Heart left ventricle (tissue), 16 donors: ENCODE measurements around the gene KCTD11. TPM values are rescaled to one million over a fixed set of nuclear protein-coding genes. Genes with fewer than 3 reads are reported as not detected.
A peak's percentile ranks its signal among the peaks of the same experiment; 100 is the strongest.

Source experiments
- ATAC-seq, 4 donors: fragments of 200-7000 bp; cut with Tn5 transposase; one replicate each; pipeline ENCODE4 v1.9.1; 2020 to 2022; ENCODE audit warnings: moderate library complexity in 4 of 4, mild to moderate bottlenecking in 3 of 4, moderate number of reproducible peaks in 1 of 4
- DNase-seq, 5 donors: peaks; one replicate each; pipeline ENCODE4 v3.0.0-alpha.2; 2020
- H3K27ac ChIP-seq, 12 donors: fragments of 200-600 bp; sonication (generic) in 4 of 12; one replicate each; pipeline versions ENCODE4 v1.5.0 to v1.8.0; 2016 to 2022; ENCODE audit warnings: mild to moderate bottlenecking in 2 of 12
- H3K27me3 ChIP-seq, 9 donors: fragments of 200-600 bp; sonication (generic) in 2 of 9; one replicate each; pipeline versions ENCODE4 v1.5.1 to v1.8.0; 2016 to 2022; ENCODE audit warnings: mild to moderate bottlenecking in 3 of 9
- H3K36me3 ChIP-seq, 9 donors: fragments of 200-600 bp; sonication (generic) in 2 of 9; one replicate each; pipeline versions ENCODE4 v1.5.0 to v1.8.0; 2018 to 2022; ENCODE audit warnings: mild to moderate bottlenecking in 2 of 9
- H3K4me1 ChIP-seq, 12 donors: fragments of 200-600 bp; sonication (generic) in 4 of 12; one replicate each; pipeline versions ENCODE4 v1.5.0 to v1.8.0; 2016 to 2022; ENCODE audit warnings: mild to moderate bottlenecking in 3 of 12
- H3K4me3 ChIP-seq, 12 donors: fragments of 200-600 bp; sonication (generic) in 4 of 12; one replicate each; pipeline versions ENCODE4 v1.5.0 to v1.8.0; 2017 to 2022; ENCODE audit warnings: mild to moderate bottlenecking in 9 of 12, moderate library complexity in 4 of 12
- H3K9me3 ChIP-seq, 12 donors: fragments of 200-600 bp; sonication (generic) in 4 of 12; one replicate each; pipeline versions ENCODE4 v1.5.0 to v1.8.0; 2016 to 2022; ENCODE audit warnings: mild to moderate bottlenecking in 1 of 12
- POLR2A ChIP-seq, 2 donors: fragments of 450-650 bp; IDR thresholded peaks; one replicate each; pipeline ENCODE4 v1.6.1; 2017; ENCODE audit warnings: antibody characterized with exemption in 2 of 2, mild to moderate bottlenecking in 2 of 2, moderate library complexity in 2 of 2
- WGBS, 4 donors: extraction: QIAGEN DNeasy Blood & Tissue Kit in 2 of 4; methylation state at CpG; one replicate each; pipeline versions ENCODE4 v1.1.5 to v1.1.7; 2013 to 2018; 5-methylcytosine and 5-hydroxymethylcytosine counted together
- intact Hi-C, 10 donors: fragments of 100-400 bp; cut with DNase I; formaldehyde crosslinking; loops; one replicate each; pipeline versions ENCODE4 v1.11.1 to v1.14.2; 2022
- polyA plus RNA-seq, 2 donors: library from polyadenylated mRNA; stranded (reverse); fragments of 200-250 nt; gene quantifications; one replicate each; pipeline ENCODE4 v1.2.3, GENCODE V29; 2013
- total RNA-seq, 9 donors: library from RNA; depleted of rRNA in 2 of 9; stranded (reverse); fragments of >200 nt in 2 of 9; fragmentation: NEBNext Ultra II Directional in 3 of 9; extraction: Animal tissue kit (Norgen Biotek cat#: 25700) in 3 of 9; gene quantifications; one replicate each; pipeline versions ENCODE4 v1.1.0 to v1.2.4, GENCODE V29; 2016 to 2023
- TF ChIP-seq, protein P1 (sequence below), 12 donors: fragments of 200-600 bp; sonication (generic) in 4 of 12; IDR thresholded peaks; one replicate each; pipeline versions ENCODE4 v1.5.0 to v1.8.0; 2018 to 2022; ENCODE audit warnings: antibody characterized with exemption in 12 of 12, mild to moderate bottlenecking in 5 of 12
- donor health status: ischemic (EF 13 %, LVEDD 7.1; RV severe dilation, severe dysfunction).
- donor health status: healthy with polysubstance abuse.
- donor health status: DM: no; HTN: yes; CAD: no.
- donor health status: DM: no; HTN: no; CAD: no.
- donor health status: ischemic (EF 25% LVEDD 6.9; RV normal size, moderate dysfunction).
- donor health status: ischemic (EF 25% LVEDD 5.7; RV mildly dilated, moderate dysfunction).
- donor health status: healthy.
- donor health status: DM: yes; HTN: yes; CAD: no.
- donor health status: ischemic (EF 35%, LVEDD 5.7; RV mildly dilated, moderate dysfunction).
- donor health status: nonischemic (EF 11% LVEDD 7.7; RV severe dilation, severe dysfunction).
- donor health status: DM: yes; HTN: yes; CAD: no.
- donor health status: PGD.
- donor health status: ischemic (EF 29% LVEDD 5.4; RV normal size, mild dysfunction).
- donor health status: nonischemic (EF 23%, LVEDD 6.1; RV moderate dilation, normal function).

Gene KCTD11
- total and polyA plus RNA-seq, 11 donors, result 3.4 to 9.6 (median 6.4) TPM

DNA sequence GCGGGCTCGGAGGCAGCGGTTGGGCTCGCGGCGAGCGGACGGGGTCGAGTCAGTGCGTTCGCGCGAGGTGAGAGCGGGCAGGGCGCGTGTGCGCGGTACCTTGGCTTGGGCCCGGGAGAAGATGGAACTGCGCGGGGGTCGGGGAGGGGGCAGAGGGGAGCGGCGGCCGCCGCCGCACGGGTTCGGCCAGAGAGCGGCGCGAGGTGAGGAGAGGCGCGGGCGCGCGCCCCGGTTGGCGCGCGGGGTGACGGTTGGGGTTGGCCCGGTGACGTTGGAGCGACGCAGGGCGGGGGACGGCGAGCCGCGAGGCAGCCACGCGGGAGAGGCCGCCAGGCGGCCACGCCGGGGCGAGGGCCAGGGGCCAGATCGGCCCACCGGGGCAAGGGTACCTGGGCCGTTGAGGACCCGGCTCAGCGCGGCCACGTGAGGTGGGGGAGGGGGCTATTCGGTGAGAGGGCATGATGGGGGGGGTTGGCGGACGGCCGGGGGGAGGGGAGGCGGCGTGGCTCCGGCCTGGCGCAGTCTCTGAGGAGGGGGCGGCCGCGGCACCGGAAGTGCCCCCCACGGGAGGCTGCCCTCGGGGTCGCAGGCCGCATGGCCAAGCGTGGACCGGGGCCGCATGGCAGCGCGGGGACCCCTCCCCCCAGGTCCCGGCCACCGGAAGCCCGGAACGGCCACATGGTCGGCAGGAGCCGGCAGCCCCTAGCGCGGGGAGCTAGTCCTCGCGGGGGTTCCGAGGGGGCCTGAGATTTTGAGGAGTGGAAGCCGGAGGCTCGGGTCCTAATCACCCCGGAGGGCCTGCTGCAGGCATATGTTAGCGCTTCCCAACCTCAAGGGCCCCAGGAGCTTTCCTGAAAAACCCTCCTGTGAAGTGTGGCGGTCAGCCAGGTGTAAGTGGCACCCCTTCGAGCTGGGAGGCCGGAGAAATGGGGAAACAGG is 44.0 kb upstream of the KCTD11 start:
- DNase-seq (peak in 4 of 5 donors; percentile 59 to 82 (median 68)), ATAC-seq (peak in 2 of 4 donors; percentile 36 to 40)
- WGBS, 4 donors, result 0 to 1% (median 0%) methylated on average over 48 to 104 of the region's 104 CpGs
- TF ChIP-seq, protein P1, sequence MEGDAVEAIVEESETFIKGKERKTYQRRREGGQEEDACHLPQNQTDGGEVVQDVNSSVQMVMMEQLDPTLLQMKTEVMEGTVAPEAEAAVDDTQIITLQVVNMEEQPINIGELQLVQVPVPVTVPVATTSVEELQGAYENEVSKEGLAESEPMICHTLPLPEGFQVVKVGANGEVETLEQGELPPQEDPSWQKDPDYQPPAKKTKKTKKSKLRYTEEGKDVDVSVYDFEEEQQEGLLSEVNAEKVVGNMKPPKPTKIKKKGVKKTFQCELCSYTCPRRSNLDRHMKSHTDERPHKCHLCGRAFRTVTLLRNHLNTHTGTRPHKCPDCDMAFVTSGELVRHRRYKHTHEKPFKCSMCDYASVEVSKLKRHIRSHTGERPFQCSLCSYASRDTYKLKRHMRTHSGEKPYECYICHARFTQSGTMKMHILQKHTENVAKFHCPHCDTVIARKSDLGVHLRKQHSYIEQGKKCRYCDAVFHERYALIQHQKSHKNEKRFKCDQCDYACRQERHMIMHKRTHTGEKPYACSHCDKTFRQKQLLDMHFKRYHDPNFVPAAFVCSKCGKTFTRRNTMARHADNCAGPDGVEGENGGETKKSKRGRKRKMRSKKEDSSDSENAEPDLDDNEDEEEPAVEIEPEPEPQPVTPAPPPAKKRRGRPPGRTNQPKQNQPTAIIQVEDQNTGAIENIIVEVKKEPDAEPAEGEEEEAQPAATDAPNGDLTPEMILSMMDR (IDR thresholded peaks at IDR 0.05), result peak in 1 of 12 donors; percentile 15
- peak; percentile 44 to 78 for TF ChIP-seq POLR2A (IDR thresholded peaks at IDR 0.05)
- Histone ChIP-seq H3K4me1 (peaks cover 4 to 47% (median 33%) of the 10 kb centered on the region in 12 donors), H3K27ac (peak overlapping the region; percentile 85 to 100 (median 97)), H3K27me3 (no peaks in the 10 kb centered on the region), H3K36me3 (peaks cover 0 to 38% (median 35%) of the 10 kb centered on the region in 9 donors), H3K4me3 (peak overlapping the region; percentile 69 to 98 (median 92)), H3K9me3 (no peaks in the 10 kb centered on the region)
- intact Hi-C loops, result loop anchor here in 6 of 10 donors (1.0 to 5.0 kb wide), 7 partner anchors 21 to 379 kb away; partner anchors contain the start of genes ELP5 (in 3 of the 6), ACADVL (in 1 of the 6), CTDNEP1 (in 1 of the 6) and DLG4 (in 1 of the 6)

DNA sequence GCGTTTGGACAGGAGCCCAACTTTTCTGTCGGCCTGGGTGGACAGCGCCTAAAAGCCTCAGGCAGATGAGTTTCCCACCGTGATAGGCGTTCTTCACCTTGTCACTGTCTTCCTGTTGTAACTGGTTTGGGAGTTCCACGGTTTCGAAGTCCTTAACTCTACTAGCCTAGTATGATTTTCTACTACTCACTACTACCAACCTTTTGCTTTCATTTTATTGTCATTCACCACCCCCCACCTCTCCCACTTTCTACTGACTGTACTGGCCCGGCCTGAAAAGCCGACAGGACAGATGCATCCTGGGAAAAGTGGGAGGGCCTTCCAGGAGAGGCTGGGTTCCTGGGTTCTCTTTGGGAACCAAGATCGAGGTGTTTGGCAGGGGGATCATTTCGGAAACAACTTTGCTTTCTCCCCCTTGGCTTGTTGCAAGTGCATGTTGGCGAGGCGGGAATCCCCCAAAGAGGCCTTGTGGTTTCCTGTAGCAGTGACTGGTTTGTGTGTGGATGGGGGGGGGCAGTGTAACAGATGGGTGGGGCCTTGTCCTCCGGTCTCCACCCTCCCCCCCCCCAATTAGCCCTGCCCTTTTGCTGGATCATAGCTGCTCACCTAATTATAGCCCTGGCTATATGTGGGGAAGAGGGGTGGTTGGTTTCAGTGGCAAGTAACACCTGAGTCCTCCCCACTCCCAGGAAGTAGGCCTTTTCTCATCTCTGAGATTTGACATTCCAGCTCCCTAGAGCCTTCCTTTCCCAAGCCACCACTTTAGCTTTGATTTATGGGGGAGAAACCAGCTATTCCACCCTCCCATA is 43.1 kb upstream of the KCTD11 start:
- WGBS, 4 donors, result 2 to 3% (median 3%) methylated on average over 11 to 14 of the region's 14 CpGs
- Histone ChIP-seq H3K9me3 (no peaks in the 10 kb centered on the region), H3K27me3 (no peaks in the 10 kb centered on the region), H3K27ac (peak overlapping the region; percentile 85 to 100 (median 97)), H3K36me3 (peaks cover 3 to 47% (median 44%) of the 10 kb centered on the region in 9 donors), H3K4me3 (peak overlapping the region; percentile 69 to 98 (median 92)), H3K4me1 (peaks cover 4 to 55% (median 40%) of the 10 kb centered on the region in 12 donors)
- ATAC-seq (peak in 2 of 4 donors; percentile 21 to 33), DNase-seq (peak in 4 of 5 donors; percentile 78 to 80 (median 80))
- intact Hi-C loops, result loop anchor here in 3 of 10 donors (2.0 to 5.0 kb wide), 5 partner anchors 20 to 378 kb away; partner anchors contain the start of genes ACADVL (in 1 of the 3), CTDNEP1 (in 1 of the 3), DLG4 (in 1 of the 3) and ELP5 (in 1 of the 3)
- peak in 1 of 2 donors; percentile 30 for TF ChIP-seq POLR2A (IDR thresholded peaks at IDR 0.05)
- TF ChIP-seq, protein P1 (IDR thresholded peaks at IDR 0.05), result no peak

DNA sequence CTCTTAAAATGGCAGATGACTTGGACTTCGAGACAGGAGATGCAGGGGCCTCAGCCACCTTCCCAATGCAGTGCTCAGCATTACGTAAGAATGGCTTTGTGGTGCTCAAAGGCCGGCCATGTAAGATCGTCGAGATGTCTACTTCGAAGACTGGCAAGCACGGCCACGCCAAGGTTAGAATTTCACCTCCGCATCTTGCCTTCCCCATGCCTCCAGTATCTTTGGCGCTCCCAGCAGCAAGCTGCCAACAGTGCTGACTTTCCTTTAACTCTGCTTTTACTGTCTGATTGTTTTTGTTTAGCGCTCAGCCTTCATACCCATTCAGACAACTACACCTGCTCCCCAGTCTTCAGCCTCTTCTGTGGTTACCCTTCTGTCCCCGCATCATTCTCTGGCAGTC is 42.3 kb upstream of the KCTD11 start:
- intact Hi-C loops, result loop anchor here in 3 of 10 donors (1.0 to 5.0 kb wide), 6 partner anchors 12 to 378 kb away; partner anchors contain the start of genes ACADVL (in 1 of the 3), CTDNEP1 (in 1 of the 3), DLG4 (in 1 of the 3) and ELP5 (in 1 of the 3)
- H3K36me3 ChIP-seq, result peaks cover 3 to 51% (median 48%) of the 10 kb centered on the region in 9 donors
- 88 to 92% (median 90%) methylated on average over 12 of the region's 12 CpGs for WGBS, 4 donors

More for the DNA sequence above, 42.3 kb upstream of the KCTD11 start:
- Histone ChIP-seq H3K4me1 (peaks cover 4 to 63% (median 48%) of the 10 kb centered on the region in 12 donors), H3K27ac (peak overlapping the region in 8 of 12 donors; percentile 93 to 100 (median 98)), H3K27me3 (no peaks in the 10 kb centered on the region), H3K9me3 (no peaks in the 10 kb centered on the region), H3K4me3 (peak overlapping the region in 8 of 12 donors; percentile 84 to 98 (median 93))
- TF ChIP-seq, protein P1 (IDR thresholded peaks at IDR 0.05), result no peak
- TF ChIP-seq POLR2A (IDR thresholded peaks at IDR 0.05), result no peak
- ATAC-seq, result no peak
- DNase-seq, result no peak
